Liver (tissue), 9 donors: ENCODE measurements around the gene JMJD6. TPM values are rescaled to one million over a fixed set of nuclear protein-coding genes. Genes with fewer than 3 reads are reported as not detected.

ENCODE experiments used
- DNase-seq: peaks from one replicate; pipeline ENCODE4 v3.0.0-alpha.2; 2017; ENCODE audit warnings: low spot score
- H3K27ac ChIP-seq, 2 donors: one replicate each; pipeline ENCODE4 v1.7.0; 2013; ENCODE audit warnings: inconsistent platforms in 2 of 2, low read length in 2 of 2, control low read depth in 1 of 2, low read depth in 1 of 2, mild to moderate bottlenecking in 1 of 2
- H3K27me3 ChIP-seq, 4 donors: one replicate each; pipeline versions ENCODE4 v1.6.1 to v1.7.0; 2013; ENCODE audit warnings: low read length in 3 of 4, inconsistent platforms in 1 of 4, mild to moderate bottlenecking in 1 of 4, moderate library complexity in 1 of 4; ENCODE audit not compliant: control insufficient read depth in 4 of 4, insufficient read depth in 4 of 4
- H3K36me3 ChIP-seq, 4 donors: one replicate each; pipeline versions ENCODE4 v1.6.1 to v1.7.0; 2013; ENCODE audit warnings: low read length in 3 of 4, mild to moderate bottlenecking in 3 of 4, low read depth in 1 of 4, moderate library complexity in 1 of 4; ENCODE audit not compliant: control insufficient read depth in 4 of 4, insufficient read depth in 3 of 4
- H3K4me1 ChIP-seq, 4 donors: one replicate each; pipeline versions ENCODE4 v1.6.1 to v1.7.0; 2013; ENCODE audit warnings: low read length in 3 of 4, mild to moderate bottlenecking in 3 of 4, moderate library complexity in 1 of 4; ENCODE audit not compliant: control insufficient read depth in 4 of 4, insufficient read depth in 4 of 4
- H3K4me3 ChIP-seq, 3 donors: one replicate each; pipeline versions ENCODE4 v1.6.1 to v1.7.0; 2013; ENCODE audit warnings: low read length in 3 of 3, control low read depth in 1 of 3, low read depth in 1 of 3, mild to moderate bottlenecking in 1 of 3
- H3K9ac ChIP-seq, 2 donors: one replicate each; pipeline ENCODE4 v1.7.0; 2013; ENCODE audit warnings: low read length in 2 of 2, mild to moderate bottlenecking in 2 of 2, moderate library complexity in 2 of 2, control low read depth in 1 of 2, low read depth in 1 of 2
- H3K9me3 ChIP-seq, 4 donors: one replicate each; pipeline versions ENCODE4 v1.6.1 to v1.7.0; 2013; ENCODE audit warnings: low read length in 3 of 4; ENCODE audit not compliant: control insufficient read depth in 4 of 4
- ATF3 ChIP-seq: IDR thresholded peaks from 2 replicates; pipeline ENCODE4 v1.6.1; 2016; ENCODE audit warnings: antibody characterized with exemption
- CTCF ChIP-seq: fragments of 150-350 bp; IDR thresholded peaks from 2 replicates; pipeline ENCODE4 v1.5.1; 2017; ENCODE audit warnings: improper control_type of control experiment, low read depth, low read length; ENCODE audit not compliant: missing input control
- EGR1 ChIP-seq, 2 donors: IDR thresholded peaks; 2 replicates each; pipeline ENCODE4 v1.6.1; 2016 to 2018; ENCODE audit warnings: antibody characterized with exemption in 2 of 2, low read depth in 2 of 2
- FOXA1 ChIP-seq: IDR thresholded peaks from 2 replicates; pipeline ENCODE4 v1.6.1; 2016; ENCODE audit warnings: antibody characterized with exemption
- FOXA2 ChIP-seq: IDR thresholded peaks from 2 replicates; pipeline ENCODE4 v1.6.1; 2016; ENCODE audit warnings: antibody characterized with exemption
- GABPA ChIP-seq, 2 donors: IDR thresholded peaks in 1 of 2; conservative IDR thresholded peaks in 1 of 2; 2 replicates each; pipeline ENCODE4 v1.6.1; 2016; ENCODE audit warnings: antibody characterized with exemption in 2 of 2, mild to moderate bottlenecking in 1 of 2, moderate library complexity in 1 of 2
- HNF4A ChIP-seq, 2 donors: conservative IDR thresholded peaks; 2 replicates each; pipeline ENCODE4 v1.6.1; 2016; ENCODE audit warnings: antibody characterized with exemption in 2 of 2, mild to moderate bottlenecking in 2 of 2
- HNF4G ChIP-seq: IDR thresholded peaks from 2 replicates; pipeline ENCODE4 v1.6.1; 2016; ENCODE audit warnings: antibody characterized with exemption
- JUND ChIP-seq, 2 donors: IDR thresholded peaks; 2 replicates each; pipeline ENCODE4 v1.6.1; 2016; ENCODE audit warnings: antibody characterized with exemption in 2 of 2
- MAX ChIP-seq: IDR thresholded peaks from 2 replicates; pipeline ENCODE4 v1.6.1; 2016; ENCODE audit warnings: antibody characterized with exemption
- NR2F2 ChIP-seq: IDR thresholded peaks from 2 replicates; pipeline ENCODE4 v1.6.1; 2016; ENCODE audit warnings: antibody characterized with exemption
- RAD21 ChIP-seq, 2 donors: IDR thresholded peaks; 2 replicates each; pipeline ENCODE4 v1.6.1; 2016; ENCODE audit warnings: antibody characterized with exemption in 2 of 2, mild to moderate bottlenecking in 2 of 2
- REST ChIP-seq: IDR thresholded peaks from 2 replicates; pipeline ENCODE4 v1.6.1; 2016; ENCODE audit warnings: antibody characterized with exemption, mild to moderate bottlenecking
- RXRA ChIP-seq, 2 donors: IDR thresholded peaks; 2 replicates each; pipeline ENCODE4 v1.6.1; 2017 to 2018; ENCODE audit warnings: antibody characterized with exemption in 2 of 2, mild to moderate bottlenecking in 1 of 2
- SP1 ChIP-seq: IDR thresholded peaks from 2 replicates; pipeline ENCODE4 v1.6.1; 2018; ENCODE audit warnings: antibody characterized with exemption, mild to moderate bottlenecking
- TAF1 ChIP-seq: conservative IDR thresholded peaks from 2 replicates; pipeline ENCODE4 v1.6.1; 2016; ENCODE audit warnings: antibody characterized with exemption, mild to moderate bottlenecking
- YY1 ChIP-seq: IDR thresholded peaks from 2 replicates; pipeline ENCODE4 v1.6.1; 2016; ENCODE audit warnings: antibody characterized with exemption, mild to moderate bottlenecking
- ZBTB33 ChIP-seq: IDR thresholded peaks from 2 replicates; pipeline ENCODE4 v1.6.1; 2016; ENCODE audit warnings: antibody characterized with exemption
- WGBS: extraction: QIAGEN DNeasy Blood & Tissue Kit; methylation state at CpG from one replicate; pipeline ENCODE4 v1.1.7; 2013; 5-methylcytosine and 5-hydroxymethylcytosine counted together
- polyA plus RNA-seq, 2 donors: library from polyadenylated mRNA; stranded (reverse) in 1 of 2; unstranded in 1 of 2; fragments of 200-250 nt in 1 of 2; fragments of >200 nt in 1 of 2; fragmentation: Nextera tagmentation in 1 of 2; extraction: Ambion mirVana in 1 of 2; gene quantifications; one replicate each; pipeline versions ENCODE4 v1.2.1 to v1.2.3, GENCODE V29; 2013 to 2015
- total RNA-seq, 2 donors: library from RNA; depleted of rRNA; stranded (reverse); fragments of >200 nt; gene quantifications; one replicate each; pipeline ENCODE4 v1.2.3, GENCODE V29; 2014
- donor health status: healthy.
- donor health status: healthy.
- donor health status: healthy.
- donor health status: healthy.
- donor health status: healthy.

JMJD6 gene
- total and polyA plus RNA-seq, 4 donors = 9.9 to 16.1 (median 11.2) TPM

- TF ChIP-seq GABPA (IDR thresholded peaks at IDR 0.05 in 1 of 2, conservative IDR thresholded peaks at IDR 0.05 in 1 of 2) (no peak), NR2F2 (no peak), JUND (IDR thresholded peaks at IDR 0.05) (no peak), REST (no peak), SP1 (no peak), RAD21 (IDR thresholded peaks at IDR 0.05) (no peak), TAF1 (no peak), CTCF (no peak), HNF4G (no peak), FOXA2 (no peak), RXRA (IDR thresholded peaks at IDR 0.05) (no peak), FOXA1 (no peak), ATF3 (no peak), MAX (no peak), YY1 (no peak), ZBTB33 (no peak), HNF4A (conservative IDR thresholded peaks at IDR 0.05) (no peak), EGR1 (IDR thresholded peaks at IDR 0.05; ENCODE audit: low read depth in 2 of 2) (no peak)
- Histone ChIP-seq H3K27me3 (no peaks in the 10 kb centered on the region), H3K36me3 (no peaks in the 10 kb centered on the region), H3K27ac (no peak overlapping the region), H3K9ac (no peak overlapping the region), H3K4me3 (no peak overlapping the region), H3K4me1 (no peaks in the 10 kb centered on the region), H3K9me3 (no peaks in the 10 kb centered on the region)
- DNase-seq = no peak
- WGBS = 83% methylated on average over 18 of the region's 18 CpGs
Observed at GRCh38 chr17:76683011-76683755, 43.2 kb downstream of the JMJD6 start.
